H1 (cell line): ENCODE data around the gene POLN. TPM values are rescaled to one million over a fixed set of nuclear protein-coding genes. Genes with fewer than 3 reads are reported as not detected.

Experiments used
- BRCA1 ChIP-seq: IDR thresholded peaks from 2 replicates; pipeline ENCODE4 v1.6.1; 2012; ENCODE audit warnings: low read depth, low read length, improper control_type of control experiment
- CBX5 ChIP-seq: fragments of 300-800, 300-1000 bp; sonication (generic); IDR thresholded peaks from 2 replicates; pipeline ENCODE4 v1.7.1; 2016; ENCODE audit warnings: antibody characterized with exemption, low read length, low read depth
- CEBPB ChIP-seq: IDR thresholded peaks from 2 replicates; pipeline ENCODE4 v1.6.1; 2012; ENCODE audit warnings: low read depth, low read length
- HDAC2 ChIP-seq, 2 experiments: fragments of 300-600 bp in 1 of 2; sonication (generic) in 1 of 2; IDR thresholded peaks; 2 replicates each; pipeline ENCODE4 v1.6.1; 2011 to 2012; ENCODE audit warnings: low read depth in 2 of 2, low read length in 2 of 2, mild to moderate bottlenecking in 2 of 2, moderate library complexity in 2 of 2, borderline replicate concordance in 1 of 2, inconsistent platforms in 1 of 2
- NRF1 ChIP-seq: IDR thresholded peaks from 2 replicates; pipeline ENCODE4 v1.6.1; 2011; ENCODE audit warnings: mild to moderate bottlenecking, low read depth, low read length, improper control_type of control experiment
- SIX5 ChIP-seq: IDR thresholded peaks from 2 replicates; pipeline ENCODE4 v1.6.1; 2011; ENCODE audit warnings: mild to moderate bottlenecking, low read depth, low read length
- TAF1 ChIP-seq: IDR thresholded peaks from 2 replicates; pipeline ENCODE4 v1.6.1; 2011; ENCODE audit warnings: mild to moderate bottlenecking, low read depth, low read length
- TBP ChIP-seq: IDR thresholded peaks from 2 replicates; pipeline ENCODE4 v1.6.1; 2011; ENCODE audit warnings: low read depth, low read length, improper control_type of control experiment
- ZNF274 ChIP-seq: IDR thresholded peaks from 2 replicates; pipeline ENCODE4 v1.7.0; 2012; ENCODE audit warnings: low read length, borderline replicate concordance; ENCODE audit errors: extremely low read depth
- polyA plus RNA-seq, 7 experiments: library from polyadenylated mRNA; depleted of rRNA in 3 of 7; stranded (reverse) in 5 of 7; unstranded in 2 of 7; fragments of >200 nt in 5 of 7; fragments of 200-250 nt in 2 of 7; gene quantifications; 1 replicate in 5 of 7; 2 replicates in 1 of 7; 4 replicates in 1 of 7; pipeline versions ENCODE4 v1.2.1 to v1.2.3, GENCODE V29; 2011 to 2013; ENCODE audit warnings: missing spikeins in 2 of 7, mixed read lengths in 2 of 7
- total RNA-seq: library from RNA; stranded (reverse); fragmentation: NEBNext Ultra II Directional; extraction: Animal tissue kit (Norgen Biotek cat#: 25700); gene quantifications from 2 replicates; pipeline ENCODE4 v1.2.1, GENCODE V29; 2021

Gene POLN
- total and polyA plus RNA-seq, 2 of the 8 experiments (the other 6 are each of a cell fraction or from before 2014, with no cell fraction given) = 0.98 to 1.5 TPM

GRCh38 chr4:2046031-2046961, 195.6 kb downstream of the POLN start (continued):
- TF ChIP-seq CBX5 (no peak), SIX5 (no peak), HDAC2 (IDR thresholded peaks at IDR 0.05; ENCODE audit: borderline replicate concordance in 1 of 2, low read depth in 2 of 2, low read length in 2 of 2) (no peak), NRF1 (no peak), ZNF274 (no peak), TBP (no peak), TAF1 (no peak), BRCA1 (no peak), CEBPB (no peak)
